Stimulated activated CD4-positive, alpha-beta T cell treated with anti-CD3 and anti-CD28 coated beads, Interleukin-1b, Interleukin-23, amount 100 ng/mL, for 48 hours (primary cell): ENCODE data around the gene RASSF8.

Experiments used
- DNase-seq: peaks from one replicate; pipeline ENCODE4 v3.0.0-alpha.2; 2020

The RASSF8 gene

DNA sequence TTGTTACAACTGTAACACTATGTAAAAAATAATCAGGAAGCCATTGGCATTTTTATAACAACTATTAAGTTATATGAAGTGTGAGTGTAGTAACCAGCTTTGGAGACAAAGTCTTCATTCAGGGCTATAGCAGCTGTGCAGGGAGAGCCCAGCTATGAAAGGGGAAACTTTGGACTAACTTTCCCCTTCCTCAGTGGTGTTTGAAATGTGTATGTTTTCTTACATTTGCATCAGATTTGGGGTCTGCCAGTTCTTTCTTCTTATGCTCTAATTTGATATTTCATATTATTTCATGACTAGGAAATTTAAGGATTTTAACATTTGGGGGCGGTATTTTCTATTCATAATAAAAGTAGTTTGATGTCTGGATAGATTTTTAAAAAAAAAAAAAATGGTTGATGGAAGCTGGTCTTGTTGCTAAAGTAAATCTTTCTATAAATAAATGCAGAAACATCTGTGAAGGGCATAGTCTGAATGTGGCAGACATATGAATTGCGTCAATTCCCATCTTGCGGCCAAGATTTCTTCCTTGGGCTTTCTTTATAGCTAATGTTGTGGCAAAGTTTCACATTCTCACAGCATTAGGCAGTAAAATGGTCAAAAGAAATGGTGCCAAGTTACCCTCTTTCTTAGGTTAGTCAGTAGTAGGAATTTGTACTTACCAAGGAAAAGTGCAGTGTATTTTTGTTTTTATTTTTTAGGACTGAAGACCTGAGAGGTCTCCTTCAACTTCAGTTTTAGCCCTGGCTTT is 35.6 kb downstream of the RASSF8 start:
- DNase-seq: no peak

DNA sequence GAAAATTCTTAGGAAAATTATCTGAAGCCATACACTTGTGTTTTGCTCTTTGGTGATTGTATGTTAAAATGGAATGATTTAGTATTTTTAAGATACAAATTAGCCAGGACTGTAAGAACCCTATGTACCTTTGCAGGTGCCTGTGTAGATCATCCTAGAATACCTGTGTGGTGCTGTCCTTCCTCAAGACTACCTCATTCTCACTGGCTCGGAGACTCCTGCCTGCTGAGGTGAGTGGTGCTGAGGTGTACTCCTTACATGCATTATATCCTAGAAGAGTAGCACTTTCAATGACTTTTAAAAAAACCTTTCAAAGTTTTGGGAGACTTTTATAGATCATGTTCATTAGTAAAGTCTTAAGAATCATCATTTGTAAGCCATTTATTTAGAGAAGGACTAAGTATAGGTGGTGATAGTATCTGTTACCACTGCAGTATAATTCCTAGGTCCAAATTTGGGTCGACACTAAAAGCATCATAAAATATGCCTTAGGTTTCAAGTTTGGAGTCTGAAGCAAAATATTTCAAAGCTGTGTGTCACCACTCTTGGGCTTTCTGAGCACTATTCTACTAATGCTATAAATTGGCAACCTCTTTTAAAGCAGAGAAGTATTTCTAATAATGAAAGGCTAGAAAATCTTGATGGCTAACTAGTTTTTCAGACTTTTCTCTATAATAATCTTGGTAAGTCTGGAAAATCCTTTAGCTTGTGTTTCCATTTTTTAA is 36.6 kb downstream of the RASSF8 start:
- no peak for DNase-seq

DNA sequence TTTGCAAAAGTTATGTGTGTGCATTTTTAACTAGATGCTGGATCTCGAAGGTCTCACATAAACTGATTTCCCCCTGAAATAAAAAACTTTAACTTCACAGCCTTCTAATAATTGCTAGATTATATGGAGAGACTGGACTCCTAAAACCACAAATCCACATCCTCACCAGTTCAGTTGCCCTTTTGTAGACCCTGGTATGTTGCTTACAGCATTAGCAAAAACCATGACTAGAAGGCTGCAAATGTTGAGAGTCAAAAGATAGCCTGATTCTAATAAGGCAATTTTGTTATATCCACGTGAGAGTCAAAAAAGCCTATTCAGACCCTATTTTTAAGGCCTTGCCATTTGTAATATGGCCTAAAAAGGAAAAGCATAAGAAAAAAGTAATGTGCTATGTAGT is 37.4 kb downstream of the RASSF8 start:
- no peak for DNase-seq

DNA sequence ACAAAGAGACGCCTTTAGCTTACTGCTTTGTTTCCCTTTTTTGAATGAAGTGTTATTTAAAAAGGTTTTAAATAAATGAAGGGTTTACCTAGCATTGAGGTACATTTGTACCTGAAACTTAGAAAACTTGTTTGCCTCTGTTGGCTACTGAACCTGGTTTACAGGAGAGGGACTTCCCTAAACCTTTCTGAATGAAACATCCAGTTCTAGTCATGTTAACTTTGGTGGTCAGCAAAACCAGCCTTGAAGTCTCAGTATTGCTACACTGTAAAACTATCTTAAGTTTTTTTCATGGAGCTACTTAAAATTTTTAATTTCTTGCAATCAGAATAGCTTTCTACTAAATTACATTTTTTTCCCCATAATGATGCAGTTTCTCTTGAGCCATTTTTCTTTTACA is 38.2 kb downstream of the RASSF8 start:
- DNase-seq: no peak

DNA sequence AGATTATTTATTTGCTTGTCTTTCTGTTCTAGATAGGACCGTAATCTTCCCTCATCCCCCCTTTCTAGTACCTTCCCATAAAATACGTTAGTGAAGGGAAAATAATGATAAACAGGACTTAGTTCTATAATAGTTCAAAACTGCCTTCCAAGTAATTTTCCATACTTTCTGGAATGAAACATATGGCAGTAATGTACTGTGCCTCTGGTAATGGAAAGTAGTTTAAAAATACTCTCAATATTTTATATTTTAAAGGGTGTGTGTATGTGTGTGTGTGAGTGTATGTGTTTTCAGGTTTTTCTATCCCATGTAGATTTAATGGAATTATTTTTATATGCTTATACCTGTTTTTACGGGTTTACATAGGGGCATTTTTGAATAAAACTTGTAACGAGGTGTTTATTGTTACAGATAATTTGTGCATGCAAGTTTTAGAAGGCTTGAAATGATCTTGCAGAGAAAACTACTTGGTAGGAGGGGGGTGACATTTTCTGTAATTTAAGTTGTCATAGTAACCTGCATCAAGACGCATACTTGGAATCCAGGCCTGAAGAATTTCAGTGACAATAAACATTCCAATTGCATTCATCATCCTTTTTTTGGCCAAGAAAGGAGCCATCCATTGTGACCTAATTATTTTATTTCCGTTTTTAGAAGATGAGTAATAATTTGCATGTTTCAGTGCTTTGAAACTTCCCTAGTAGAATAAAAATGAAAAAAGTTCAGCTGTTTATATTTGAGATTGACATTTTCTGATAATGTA is 38.9 kb downstream of the RASSF8 start:
- DNase-seq: no peak

DNA sequence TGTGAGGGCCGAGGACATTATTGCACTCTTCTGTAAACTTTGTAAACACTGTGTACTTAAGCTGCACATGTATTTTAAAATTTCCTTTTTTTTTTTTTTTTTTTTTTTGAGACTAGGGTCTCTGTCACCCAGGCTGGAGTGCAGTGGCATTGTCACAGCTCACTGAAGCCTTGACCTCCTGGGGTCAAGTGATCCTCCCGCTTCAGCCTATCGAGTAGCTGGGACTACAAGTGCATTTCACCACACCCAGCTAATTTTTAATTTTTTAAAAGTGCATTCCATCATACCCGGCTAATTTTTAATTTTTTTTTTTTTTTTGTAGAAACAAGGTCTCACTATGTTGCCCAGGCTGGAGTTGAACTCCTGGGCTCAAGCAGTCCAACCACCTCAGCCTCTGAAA is 42.4 kb downstream of the RASSF8 start:
- DNase-seq: no peak

DNA sequence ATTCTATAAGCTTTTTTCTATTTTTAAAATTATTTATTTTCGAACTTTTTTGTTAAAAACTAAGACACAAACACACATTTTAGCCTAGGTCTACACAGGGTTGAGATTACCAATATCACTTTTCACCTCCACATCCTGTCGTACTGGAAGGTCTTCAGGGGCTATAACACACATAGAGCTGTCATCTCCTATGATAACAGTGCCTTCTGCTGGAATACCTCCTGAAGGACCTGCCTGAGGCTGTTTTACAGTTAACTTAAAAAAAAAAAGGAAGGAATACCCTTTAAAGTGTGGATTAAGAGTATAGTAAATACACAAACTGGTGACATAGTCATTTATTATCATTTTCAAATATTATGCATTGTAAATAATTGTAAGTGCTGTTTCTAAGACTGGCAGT is 43.0 kb downstream of the RASSF8 start:
- no peak for DNase-seq

DNA sequence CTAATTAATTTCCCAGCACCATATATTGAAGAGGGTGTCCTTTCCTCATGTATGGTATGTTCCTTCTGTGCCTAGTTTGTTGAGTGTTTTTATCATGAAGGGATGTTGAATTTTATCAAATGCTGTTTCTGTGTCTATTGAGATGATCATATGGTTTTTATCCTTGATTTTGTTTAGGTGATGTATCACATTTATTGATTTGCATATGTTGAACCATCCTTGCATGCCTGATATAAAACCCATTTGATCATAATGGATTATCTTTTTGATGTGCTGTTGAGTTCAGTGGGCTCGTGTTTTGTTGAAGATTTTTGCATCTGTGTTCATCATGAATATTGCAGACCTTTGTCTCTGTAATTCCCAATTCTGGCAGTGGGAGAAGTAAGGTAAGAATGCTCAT is 44.6 kb downstream of the RASSF8 start:
- DNase-seq: no peak

DNA sequence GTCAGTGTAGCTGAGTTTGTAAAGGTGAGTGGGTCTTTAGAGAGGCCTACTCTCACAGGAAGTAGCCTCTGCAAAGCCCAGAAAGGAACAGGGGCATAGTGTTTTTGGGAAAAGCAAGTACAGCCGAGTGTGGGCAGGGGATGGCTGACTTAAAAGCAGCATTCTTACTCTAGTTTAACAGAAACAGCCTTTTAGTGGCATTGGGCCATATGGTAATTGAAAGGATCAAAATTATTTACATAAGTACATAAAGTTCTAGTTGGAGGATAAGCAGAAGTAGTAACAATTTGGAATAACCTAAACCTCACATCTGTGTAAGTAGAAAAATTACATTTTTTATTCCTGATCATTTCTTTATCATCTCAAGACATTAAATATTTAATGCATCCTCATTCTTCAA is 49.1 kb downstream of the RASSF8 start:
- DNase-seq: no peak

DNA sequence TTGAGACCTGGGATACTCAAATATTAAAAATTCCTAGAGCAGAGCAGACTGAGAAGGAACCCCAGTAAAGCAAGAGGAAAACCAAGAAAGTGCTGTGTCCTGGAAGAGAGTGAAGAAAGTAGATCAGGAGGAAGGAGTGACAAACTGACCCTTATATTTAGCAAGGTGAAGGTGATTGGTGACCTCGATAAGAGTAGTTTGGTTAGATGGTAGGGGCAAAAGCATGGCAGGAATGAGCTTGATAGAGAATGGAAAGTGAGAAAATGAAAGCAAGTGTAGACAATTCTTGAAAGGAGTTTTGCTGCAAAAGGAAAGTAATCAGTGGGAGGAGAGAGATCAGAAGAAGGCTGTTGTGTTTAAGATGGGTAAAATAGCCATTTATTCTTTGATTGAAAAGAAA is 51.1 kb downstream of the RASSF8 start:
- DNase-seq: no peak

DNA sequence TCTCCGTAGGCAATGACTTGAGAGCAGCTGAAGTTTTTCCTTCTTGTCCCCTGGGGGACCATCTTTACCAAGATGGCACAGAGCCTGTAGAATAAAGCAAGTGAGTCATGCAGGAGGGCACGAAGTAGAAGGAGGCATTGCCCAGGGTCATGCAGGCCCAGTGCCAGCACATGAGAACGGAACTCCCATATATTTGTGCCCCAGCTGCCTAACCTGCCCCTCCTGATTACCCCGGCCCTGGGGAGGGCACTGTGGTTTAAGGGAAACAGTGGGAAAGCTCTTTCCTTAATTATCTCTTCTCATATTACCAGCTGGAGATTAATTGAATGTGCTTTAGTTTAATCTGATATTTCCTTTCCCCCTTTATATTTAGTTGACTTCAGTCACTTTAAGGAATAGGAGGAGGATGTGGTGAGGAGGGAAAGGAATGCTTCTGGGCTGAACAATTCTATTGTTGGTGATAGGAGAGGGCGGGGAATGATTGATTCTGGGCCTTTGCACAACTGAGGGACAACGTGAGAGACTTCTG is 51.9 kb downstream of the RASSF8 start:
- no peak for DNase-seq

DNA sequence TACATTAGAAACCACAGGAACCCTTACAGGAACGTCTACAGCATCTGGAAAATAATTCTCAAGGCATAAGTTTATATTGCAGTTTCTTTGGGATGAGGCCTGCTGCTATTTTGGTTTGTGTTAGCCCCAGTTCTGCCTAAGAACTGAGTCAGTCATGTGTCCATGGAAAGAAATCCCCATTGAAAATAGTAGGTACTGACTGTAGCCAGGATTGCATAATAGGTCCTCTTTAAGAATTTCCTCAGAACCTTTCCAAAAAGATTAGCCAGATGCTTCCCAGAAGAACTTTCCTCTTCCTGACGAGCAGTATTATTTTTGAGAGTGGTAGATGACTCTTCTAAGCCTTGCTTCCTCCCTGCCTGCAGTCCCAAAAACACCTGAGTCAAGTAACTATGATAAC is 52.6 kb downstream of the RASSF8 start:
- no peak for DNase-seq

DNA sequence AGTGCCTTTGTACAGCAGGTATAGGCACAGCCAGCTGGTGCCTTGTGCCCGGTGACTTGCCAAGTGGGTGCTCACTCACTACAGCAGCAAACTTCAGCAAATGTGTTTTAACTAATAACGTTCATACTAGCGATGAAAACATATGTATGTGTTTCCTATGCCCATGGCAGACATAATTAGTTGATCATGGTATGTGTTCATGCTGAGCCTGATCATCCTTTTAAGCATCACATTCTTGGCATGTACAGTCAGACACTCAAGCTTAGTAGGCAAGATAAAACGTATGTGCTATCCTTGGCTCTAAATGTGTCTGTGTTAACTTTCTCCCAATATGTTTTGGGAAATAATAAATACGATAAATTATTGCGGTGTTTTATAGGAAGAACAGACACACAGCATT is 55.6 kb downstream of the RASSF8 start:
- no peak for DNase-seq

DNA sequence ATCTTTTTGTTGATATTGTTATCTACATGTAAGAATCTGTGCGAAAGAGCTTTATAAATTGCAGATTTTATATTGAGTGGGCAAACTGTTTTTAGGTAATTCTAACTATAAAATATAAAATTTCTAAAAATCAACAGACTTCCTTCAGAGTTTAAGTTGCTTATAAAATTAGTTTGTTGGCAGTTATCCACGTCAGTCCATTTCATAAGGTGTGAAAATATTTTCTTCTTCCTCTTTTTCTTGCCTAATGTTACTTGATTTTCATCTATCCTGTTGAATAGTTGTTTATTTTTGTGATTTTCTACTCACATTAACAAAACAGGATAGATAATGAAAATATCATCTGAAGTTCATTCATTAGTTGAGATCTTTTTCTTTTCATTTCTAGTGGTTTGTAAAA is 58.0 kb downstream of the RASSF8 start:
- no peak for DNase-seq

DNA sequence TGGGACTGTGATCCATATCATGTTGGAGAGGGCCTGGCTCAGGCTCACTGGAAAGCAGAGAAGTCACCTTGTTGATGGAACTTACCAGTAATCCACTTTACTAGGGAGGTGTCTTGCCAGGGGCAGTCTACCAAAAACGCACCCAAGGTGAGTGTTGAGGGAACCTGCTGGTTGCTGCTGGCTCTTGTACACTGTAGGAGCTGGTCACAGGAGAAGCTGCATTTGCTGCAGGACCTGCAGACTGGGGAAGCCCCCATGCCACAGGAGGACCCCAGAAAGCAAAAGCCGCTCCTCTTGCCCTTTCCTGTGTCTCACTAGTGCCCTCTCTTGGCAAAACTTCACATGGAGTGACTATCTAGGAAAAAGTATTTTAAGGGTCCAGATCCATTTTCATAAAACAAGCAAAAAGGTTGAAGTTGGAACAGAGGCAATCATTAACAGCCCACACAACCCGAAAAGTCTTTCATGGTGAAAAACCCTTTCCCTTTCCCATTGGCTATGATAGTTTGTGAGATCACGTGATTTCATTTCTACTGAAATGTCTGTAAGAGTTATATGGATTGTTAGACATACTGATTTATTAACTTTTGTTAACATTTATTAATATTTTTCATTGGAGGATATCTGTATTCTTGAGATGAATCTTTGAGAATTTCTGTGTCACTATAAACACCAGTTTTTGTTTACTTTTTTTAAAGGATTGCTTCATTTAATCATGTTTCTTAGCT is 59.2 kb downstream of the RASSF8 start:
- DNase-seq: no peak

DNA sequence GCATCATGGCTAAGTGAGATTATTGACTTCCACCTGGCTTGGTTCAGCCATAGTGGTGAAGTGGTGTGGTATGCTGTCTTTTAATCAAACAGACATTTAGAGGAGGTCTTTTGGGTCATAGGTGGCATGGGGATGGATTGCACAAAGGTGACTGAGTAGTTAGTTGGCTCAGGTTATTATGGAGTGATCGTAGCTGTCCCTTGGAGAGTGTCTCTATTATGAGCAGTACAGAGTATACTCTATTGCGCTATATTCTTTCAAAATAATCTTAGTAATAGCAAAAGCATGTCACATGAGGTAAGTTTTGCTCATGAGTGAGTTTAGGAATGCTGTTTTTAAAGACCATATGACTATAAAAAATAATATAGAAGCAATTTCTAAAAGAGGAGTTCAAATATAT is 60.4 kb downstream of the RASSF8 start:
- no peak for DNase-seq

DNA sequence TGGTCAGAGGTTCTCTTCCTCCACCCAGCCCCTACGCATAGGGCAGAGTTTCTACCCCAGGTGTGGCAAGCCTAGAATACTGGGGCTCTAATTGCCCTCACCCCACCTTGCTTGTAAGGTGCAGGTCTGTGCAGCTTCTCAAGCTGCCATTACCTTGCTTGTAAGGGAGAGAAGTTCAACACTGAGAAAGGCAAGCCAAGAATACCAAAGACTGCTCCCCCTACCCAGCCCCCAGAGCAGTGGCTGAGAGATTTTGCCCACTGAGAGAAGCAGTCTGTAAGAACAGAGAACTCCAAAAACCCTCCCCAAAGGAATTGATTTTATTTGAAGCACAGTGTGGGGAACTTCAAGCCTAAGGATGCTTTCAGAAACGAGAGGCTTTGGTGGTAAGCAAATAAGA is 63.1 kb downstream of the RASSF8 start:
- DNase-seq: no peak

DNA sequence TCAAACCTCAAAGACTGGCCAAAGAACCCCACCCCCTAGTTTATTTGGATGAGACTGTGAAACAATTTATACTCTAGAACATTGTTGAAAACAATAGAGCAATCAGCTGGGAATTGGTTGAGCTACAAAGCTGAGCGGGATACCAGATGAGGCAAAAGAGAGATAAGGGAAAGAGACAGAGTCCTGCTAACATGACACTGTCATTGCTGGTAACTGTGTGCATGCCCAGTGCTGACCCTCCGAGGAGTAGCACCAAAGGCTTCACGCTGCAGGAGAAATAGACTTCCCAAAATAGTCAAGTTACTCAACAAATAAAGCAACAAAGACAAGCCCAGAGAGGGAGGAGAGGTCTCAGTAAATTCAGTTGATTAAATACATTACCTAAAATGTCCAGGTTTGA is 63.6 kb downstream of the RASSF8 start:
- no peak for DNase-seq

DNA sequence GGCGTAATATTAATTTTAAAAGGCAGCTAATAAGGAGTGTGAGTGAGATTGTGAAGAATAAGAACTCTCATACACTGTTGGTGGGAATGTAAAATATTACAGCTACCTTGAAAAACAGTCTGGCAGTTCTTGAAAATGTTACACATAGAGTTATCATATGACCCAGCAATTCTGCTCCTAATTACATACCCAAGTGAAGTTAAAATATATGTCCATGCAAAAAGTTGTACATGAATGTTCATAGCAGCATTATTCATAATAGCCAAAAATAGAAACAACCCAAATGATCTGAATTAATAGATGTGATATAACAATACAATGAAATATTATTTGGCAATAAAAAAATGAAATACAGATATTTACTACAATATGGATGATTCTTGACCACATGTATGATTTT is 68.2 kb downstream of the RASSF8 start:
- DNase-seq: no peak

DNA sequence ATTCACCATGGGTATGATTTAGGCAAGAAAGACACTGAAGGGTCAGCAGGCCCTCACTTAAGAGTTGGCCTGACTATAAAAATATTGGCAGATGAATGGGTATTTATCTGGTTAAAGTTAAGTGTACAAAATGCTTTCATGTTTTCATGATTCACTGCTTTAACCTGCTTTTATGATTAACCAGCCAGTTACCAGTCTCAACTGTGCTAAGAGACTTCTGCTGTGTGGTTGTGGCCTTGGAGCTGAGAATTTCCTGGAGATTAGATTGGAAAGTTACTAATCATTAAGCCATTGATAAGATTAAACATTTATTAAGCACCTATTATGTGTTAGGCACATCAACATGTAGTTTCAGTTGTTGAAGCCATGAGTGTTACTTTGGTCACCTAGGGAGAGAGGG is 68.9 kb downstream of the RASSF8 start:
- DNase-seq: no peak

DNA sequence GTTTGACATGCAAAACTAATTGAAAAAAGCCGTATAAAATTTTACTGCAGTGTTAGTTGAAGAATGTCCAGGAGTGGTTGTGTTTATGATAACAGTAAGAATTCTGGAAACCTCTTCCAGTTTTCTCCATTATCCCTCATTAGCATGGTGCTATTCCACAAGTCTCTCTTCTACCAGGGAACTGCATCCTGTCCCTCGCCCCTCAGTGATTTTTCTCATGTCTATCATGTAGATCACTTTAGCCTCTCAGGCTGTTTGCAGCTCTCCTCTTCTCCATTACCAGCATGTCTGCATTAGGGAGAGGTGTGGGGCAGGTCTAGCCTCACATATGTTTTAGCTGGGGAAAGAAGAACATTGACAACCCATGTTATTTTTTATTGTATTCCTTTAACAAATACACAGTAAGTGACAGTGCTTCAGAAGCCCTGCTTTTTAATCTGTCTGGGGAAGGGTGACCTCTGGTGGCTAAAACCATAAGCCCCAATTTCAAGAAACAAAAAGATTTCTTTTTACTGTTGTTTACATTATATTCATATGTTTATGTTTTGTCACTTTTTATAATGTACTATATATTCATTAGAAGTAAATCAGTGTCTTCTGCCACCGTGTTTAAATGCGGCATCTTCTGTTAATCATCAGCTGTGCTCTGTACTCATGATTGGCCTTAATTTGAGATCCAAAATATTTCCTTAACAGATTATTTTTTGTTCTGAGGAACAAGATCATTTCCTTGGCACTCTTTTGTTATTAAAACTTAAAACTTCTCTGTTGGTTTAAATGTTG is 70.7 kb downstream of the RASSF8 start:
- DNase-seq: peak; percentile 8

DNA sequence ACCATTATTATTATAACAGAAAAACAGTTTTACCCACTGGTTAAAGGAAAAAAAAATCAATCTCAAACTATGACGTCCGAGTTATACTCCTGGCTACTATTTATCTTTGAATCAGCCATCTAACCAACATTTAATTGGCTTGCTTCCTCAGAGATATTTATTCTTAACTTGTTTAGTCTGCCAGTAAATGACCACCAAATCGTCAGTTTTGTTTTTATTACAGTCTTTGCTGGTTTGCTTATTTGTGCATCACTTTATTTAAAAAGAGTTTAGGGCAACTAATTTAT is 71.2 kb downstream of the RASSF8 start:
- no peak for DNase-seq

DNA sequence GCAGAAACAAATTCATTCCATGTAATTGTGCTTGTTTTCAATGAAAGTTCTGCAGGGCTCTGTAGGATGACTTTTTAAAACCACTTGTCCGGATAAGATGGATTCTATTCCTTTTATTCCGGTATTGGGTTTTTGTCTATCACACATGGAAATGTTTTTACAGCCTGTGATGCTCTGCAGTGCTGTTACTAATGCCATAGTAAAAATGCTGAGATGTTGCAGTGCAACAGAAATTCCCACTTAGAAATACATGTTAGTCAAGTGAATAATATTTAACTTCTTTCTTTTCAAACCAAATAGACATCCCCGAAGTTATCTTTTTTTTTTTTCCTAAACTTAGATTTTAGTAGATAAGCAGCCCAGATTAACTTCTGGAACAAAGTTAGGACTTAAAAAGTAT is 71.9 kb downstream of the RASSF8 start:
- DNase-seq: no peak
